GM12892 (cell line): Measurements from ENCODE around the gene TEX55.

Experiments
- DNase-seq: peaks from one replicate; pipeline ENCODE4 v3.0.0; 2011; ENCODE audit not compliant: insufficient read length
- FAIRE-seq: peaks from 2 replicates; lab custom pipeline; 2011; peaks lifted over from hg19 to GRCh38; lab: Jason Lieb, UNC
- POLR2A ChIP-seq: IDR thresholded peaks from 2 replicates; pipeline ENCODE4 v1.6.1; 2011; ENCODE audit warnings: low read depth, low read length, control low read depth
- POLR2AphosphoS5 ChIP-seq: IDR thresholded peaks from 2 replicates; pipeline ENCODE4 v1.6.1; 2011; ENCODE audit warnings: low read depth, low read length, control low read depth
- TAF1 ChIP-seq: IDR thresholded peaks from 2 replicates; pipeline ENCODE4 v1.6.1; 2011; ENCODE audit warnings: low read depth, mild to moderate bottlenecking, control low read depth, low read length, borderline replicate concordance

Gene TEX55

DNA sequence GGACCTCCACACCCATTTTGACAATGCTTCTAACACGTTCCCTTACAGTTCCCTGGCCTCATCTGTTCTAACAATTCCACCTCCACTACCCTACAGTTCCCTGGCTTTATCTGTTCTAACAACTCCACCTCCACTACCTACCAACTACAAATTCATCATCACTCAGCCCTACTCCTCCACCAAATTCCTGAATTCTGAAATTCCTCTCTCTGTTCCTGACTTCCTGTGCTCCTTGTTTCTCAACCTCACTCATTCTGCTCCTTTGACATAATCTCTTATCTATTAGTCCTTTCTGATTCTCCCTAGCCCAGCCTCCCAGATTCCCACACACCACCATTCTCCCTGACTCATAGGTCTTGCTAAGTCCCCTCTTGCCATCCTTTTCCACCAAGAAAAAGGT lies 49.9 kb downstream of the TEX55 start:
- no peak for TF ChIP-seq TAF1
- no peak for TF ChIP-seq POLR2A
- TF ChIP-seq POLR2AphosphoS5, result no peak
- FAIRE-seq, result no peak
- DNase-seq, result no peak
